Suprapubic skin (tissue), 4 donors: ENCODE results near the gene OR4N5.

Experiments used
- EP300 ChIP-seq: sonication (generic); formaldehyde crosslinking; IDR thresholded peaks from one replicate; pipeline ENCODE4 v1.6.1; 2017; ENCODE audit warnings: antibody characterized with exemption
- POLR2AphosphoS5 ChIP-seq, 3 donors: sonication (generic); formaldehyde crosslinking; IDR thresholded peaks; one replicate each; pipeline ENCODE4 v1.6.1; 2017; ENCODE audit warnings: antibody characterized with exemption in 3 of 3
- TF ChIP-seq, protein P1 (sequence below), 2 donors: fragments of 200-600 bp in 1 of 2; fragments of 450-650 bp in 1 of 2; sonication (generic) in 1 of 2; IDR thresholded peaks; one replicate each; pipeline ENCODE4 v1.5.1; 2016 to 2019; ENCODE audit warnings: antibody characterized with exemption in 2 of 2, mild to moderate bottlenecking in 1 of 2, moderate library complexity in 1 of 2

DNA sequence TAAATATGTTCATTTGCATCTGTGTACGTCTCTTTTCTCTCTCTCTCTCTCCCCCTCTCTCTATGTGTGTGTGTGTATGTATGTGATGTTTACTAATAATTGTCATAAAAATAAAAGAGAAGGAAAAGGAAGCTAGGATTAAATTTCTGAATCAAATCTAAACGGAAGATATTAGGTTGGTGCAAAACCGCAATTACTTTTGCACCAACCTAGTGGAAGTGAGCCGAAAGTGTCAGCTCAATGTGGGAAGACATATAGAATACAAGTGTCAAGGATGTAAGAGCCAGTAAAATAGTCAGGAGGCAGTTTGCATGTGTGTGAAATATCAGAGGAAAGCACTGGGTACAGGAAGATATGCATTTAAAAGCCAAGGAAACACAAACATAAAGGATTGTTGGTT lies 46.6 kb upstream of the OR4N5 start:
- TF ChIP-seq, protein P1, sequence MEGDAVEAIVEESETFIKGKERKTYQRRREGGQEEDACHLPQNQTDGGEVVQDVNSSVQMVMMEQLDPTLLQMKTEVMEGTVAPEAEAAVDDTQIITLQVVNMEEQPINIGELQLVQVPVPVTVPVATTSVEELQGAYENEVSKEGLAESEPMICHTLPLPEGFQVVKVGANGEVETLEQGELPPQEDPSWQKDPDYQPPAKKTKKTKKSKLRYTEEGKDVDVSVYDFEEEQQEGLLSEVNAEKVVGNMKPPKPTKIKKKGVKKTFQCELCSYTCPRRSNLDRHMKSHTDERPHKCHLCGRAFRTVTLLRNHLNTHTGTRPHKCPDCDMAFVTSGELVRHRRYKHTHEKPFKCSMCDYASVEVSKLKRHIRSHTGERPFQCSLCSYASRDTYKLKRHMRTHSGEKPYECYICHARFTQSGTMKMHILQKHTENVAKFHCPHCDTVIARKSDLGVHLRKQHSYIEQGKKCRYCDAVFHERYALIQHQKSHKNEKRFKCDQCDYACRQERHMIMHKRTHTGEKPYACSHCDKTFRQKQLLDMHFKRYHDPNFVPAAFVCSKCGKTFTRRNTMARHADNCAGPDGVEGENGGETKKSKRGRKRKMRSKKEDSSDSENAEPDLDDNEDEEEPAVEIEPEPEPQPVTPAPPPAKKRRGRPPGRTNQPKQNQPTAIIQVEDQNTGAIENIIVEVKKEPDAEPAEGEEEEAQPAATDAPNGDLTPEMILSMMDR (IDR thresholded peaks at IDR 0.05), result no peak
- no peak for TF ChIP-seq POLR2AphosphoS5 (IDR thresholded peaks at IDR 0.05)
- TF ChIP-seq EP300, result no peak
